Endometrial microvascular endothelial cells (primary cell): Measurements from ENCODE around the gene ASIC1. TPM values are rescaled to one million over a fixed set of nuclear protein-coding genes. Genes with fewer than 3 reads are reported as not detected.

Source experiments
- in situ Hi-C: cut with HindIII; loops from 2 replicates; pipeline ENCODE4 v1.10.0; 2017; ENCODE audit warnings: low sequenced_read_pairs, low pct_unique_long_range_greater_than_20kb; ENCODE audit errors: inconsistent ontology term
- total RNA-seq: library from RNA; depleted of rRNA; stranded (reverse); fragments of >200 nt; gene quantifications from one replicate; pipeline ENCODE4 v1.2.3, GENCODE V29; 2015; ENCODE audit errors: inconsistent ontology term

The ASIC1 gene
- total RNA-seq, 1 donor from 2014 or later, result not detected

DNA sequence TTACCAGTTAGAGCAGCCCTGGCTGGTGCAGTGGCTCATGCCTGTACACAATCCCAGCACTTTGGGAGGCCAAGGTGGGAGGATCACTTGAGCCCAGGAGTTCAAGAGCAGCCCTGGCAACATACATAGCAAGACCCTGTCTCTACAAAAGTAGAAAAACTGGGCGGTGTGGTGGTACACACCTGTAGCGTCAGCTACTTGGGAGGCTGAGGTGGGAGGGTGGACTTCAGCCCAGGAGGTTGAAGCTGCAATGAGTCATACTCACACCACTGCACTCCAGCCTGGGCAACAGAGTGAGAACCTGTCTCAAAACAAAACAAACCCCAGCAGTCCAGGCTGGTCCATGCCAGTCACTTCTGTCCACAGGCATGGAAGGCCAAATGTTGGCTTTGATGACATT is 62.0 kb downstream of the ASIC1 start:
- in situ Hi-C loops, result no loop called here

- in situ Hi-C loops, result no loop called here
Measured at GRCh38 chr12:50120521-50120920, 63.1 kb downstream of the ASIC1 start.

DNA sequence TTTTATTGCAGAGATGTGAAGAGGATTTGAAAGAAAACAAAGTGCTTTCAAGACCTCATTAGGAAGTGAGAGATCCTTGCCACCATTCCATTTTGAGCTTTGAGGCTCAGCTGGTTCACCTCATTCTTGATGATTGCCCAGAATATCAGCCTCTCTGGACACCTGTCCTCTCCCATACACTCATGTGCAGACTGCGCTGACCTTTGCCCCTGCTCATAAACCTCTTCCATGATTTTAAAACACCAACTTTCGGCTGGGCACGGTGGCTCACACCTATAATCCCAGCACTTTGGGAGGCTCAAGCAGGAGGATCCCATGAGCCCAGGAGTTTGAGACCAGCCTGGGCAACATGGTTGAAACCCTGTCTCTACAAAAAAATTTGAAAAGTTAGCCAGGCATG is 63.6 kb downstream of the ASIC1 start:
- in situ Hi-C loops, result no loop called here

DNA sequence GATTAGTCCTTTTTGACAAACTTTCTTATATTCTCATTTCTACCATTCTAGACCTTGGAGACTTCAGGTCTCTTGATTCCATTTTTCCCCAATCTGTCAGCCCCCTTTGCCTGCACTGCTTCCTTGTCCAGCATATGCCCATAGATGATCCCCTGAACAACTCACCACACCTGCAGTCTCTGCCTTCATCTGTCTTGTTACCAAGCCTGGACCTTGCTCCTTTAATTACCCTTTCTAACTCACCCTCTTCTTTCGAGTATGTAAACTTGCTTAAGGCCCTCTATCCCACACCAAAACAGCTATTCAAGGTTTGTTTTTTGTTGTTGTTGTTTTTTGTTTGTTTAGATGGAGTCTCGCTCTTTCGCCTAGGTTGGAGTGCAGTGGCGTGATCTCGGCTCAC is 64.2 kb downstream of the ASIC1 start:
- in situ Hi-C loops, result no loop called here

GRCh38 chr12:50123203-50123602 is 65.8 kb downstream of the ASIC1 start:
- in situ Hi-C loops, result no loop called here

GRCh38 chr12:50127546-50127945 is 70.2 kb downstream of the ASIC1 start:
- in situ Hi-C loops, result no loop called here

GRCh38 chr12:50129290-50129689 is 71.9 kb downstream of the ASIC1 start:
- in situ Hi-C loops, result no loop called here

- in situ Hi-C loops, result no loop called here
Measured at GRCh38 chr12:50132505-50133135, 75.2 kb downstream of the ASIC1 start.

Other genes with a start within 250 kb of the ASIC1 start
- gene NCKAP5L, start 229.2 kb upstream of the ASIC1 start, total RNA-seq, result 18.3 TPM
- 3.4 TPM for gene BCDIN3D, start 214.5 kb upstream of the ASIC1 start, total RNA-seq
- gene FAIM2, start 153.7 kb upstream of the ASIC1 start, total RNA-seq, result not detected
- gene AQP2, start 106.9 kb upstream of the ASIC1 start, total RNA-seq, result not detected
- not detected for gene AQP5, start 95.7 kb upstream of the ASIC1 start, total RNA-seq
- not detected for gene AQP6, start 84.6 kb upstream of the ASIC1 start, total RNA-seq
- 56.6 TPM for gene RACGAP1, start 32.1 kb upstream of the ASIC1 start, total RNA-seq
- gene SMARCD1, start 27.7 kb downstream of the ASIC1 start, total RNA-seq, result 56.8 TPM
- not detected for gene GPD1, start 46.4 kb downstream of the ASIC1 start, total RNA-seq
- gene COX14, start 54.6 kb downstream of the ASIC1 start, total RNA-seq, result 62.3 TPM
- gene CERS5, start 109.8 kb downstream of the ASIC1 start, total RNA-seq, result 34.0 TPM
- gene LIMA1, start 225.9 kb downstream of the ASIC1 start, total RNA-seq, result 146 TPM